DND-41 (cell line): Measurements from ENCODE around the gene TAF4.

ENCODE experiments used
- ATAC-seq: fragments of 200-7000 bp; cut with Tn5 transposase; 3 replicates; pipeline ENCODE4 v1.9.1; 2021; ENCODE audit warnings: low read depth; ENCODE audit not compliant: insufficient read depth
- DNase-seq: peaks from one replicate; pipeline ENCODE4 v3.0.0-alpha.2; 2020
- H2AFZ ChIP-seq: 2 replicates; pipeline ENCODE4 v1.6.0; 2012; ENCODE audit warnings: low read depth, low read length
- H3K27ac ChIP-seq: 2 replicates; pipeline ENCODE4 v1.5.1; 2012; ENCODE audit warnings: low read length, inconsistent platforms
- H3K27me3 ChIP-seq: fragments of 200-600 bp; sonication (generic); 2 replicates; pipeline ENCODE4 v1.6.0; 2012; ENCODE audit warnings: low read length, mild to moderate bottlenecking, inconsistent platforms; ENCODE audit not compliant: insufficient read depth, poor library complexity
- H3K36me3 ChIP-seq: 2 replicates; pipeline ENCODE4 v1.5.1; 2012; ENCODE audit warnings: low read length, inconsistent platforms; ENCODE audit not compliant: insufficient read depth
- H3K4me1 ChIP-seq: 2 replicates; pipeline ENCODE4 v1.5.1; 2012; ENCODE audit warnings: mild to moderate bottlenecking, low read length; ENCODE audit not compliant: insufficient read depth
- H3K4me2 ChIP-seq: 2 replicates; pipeline ENCODE4 v1.6.0; 2012; ENCODE audit warnings: mild to moderate bottlenecking, moderate library complexity, low read length, inconsistent platforms; ENCODE audit not compliant: insufficient read depth
- H3K4me3 ChIP-seq, 2 experiments: fragments of 200-600 bp in 1 of 2; shearing (Covaris generic) in 1 of 2; 2 replicates each; pipeline ENCODE4 v1.5.1; 2012 to 2016; ENCODE audit warnings: inconsistent platforms in 2 of 2, low read length in 2 of 2, mild to moderate bottlenecking in 2 of 2, low read depth in 1 of 2, moderate library complexity in 1 of 2
- H3K79me2 ChIP-seq: 2 replicates; pipeline ENCODE4 v1.6.0; 2012; ENCODE audit warnings: low read length, inconsistent platforms; ENCODE audit not compliant: insufficient read depth
- H3K9ac ChIP-seq: 2 replicates; pipeline ENCODE4 v1.6.0; 2012; ENCODE audit warnings: low read depth, mild to moderate bottlenecking, inconsistent platforms, low read length, moderate library complexity
- H3K9me3 ChIP-seq: 2 replicates; pipeline ENCODE4 v1.5.1; 2012; ENCODE audit warnings: low read length, moderate library complexity, mild to moderate bottlenecking, inconsistent platforms; ENCODE audit not compliant: insufficient read depth, severe bottlenecking
- H4K20me1 ChIP-seq: 2 replicates; pipeline ENCODE4 v1.6.0; 2012; ENCODE audit warnings: low read length; ENCODE audit not compliant: insufficient read depth
- CTCF ChIP-seq: IDR thresholded peaks from 2 replicates; pipeline ENCODE4 v1.5.1; 2012; ENCODE audit warnings: borderline replicate concordance, low read length, moderate library complexity, mild to moderate bottlenecking; ENCODE audit not compliant: poor library complexity, severe bottlenecking; ENCODE audit errors: extremely low read depth
- EZH2 ChIP-seq: IDR thresholded peaks from 3 replicates; pipeline ENCODE4 v1.6.1; 2012; ENCODE audit warnings: borderline replicate concordance, low read depth, mild to moderate bottlenecking, moderate library complexity, low read length, inconsistent platforms; ENCODE audit not compliant: severe bottlenecking

Gene TAF4

GRCh38 chr20:61929561-61929960 lies 136.1 kb downstream of the TAF4 start:
- Histone ChIP-seq H3K4me1 (no peaks in the 10 kb centered on the region), H3K9me3 (no peaks in the 10 kb centered on the region), H3K4me3 (no peak overlapping the region), H3K27ac (no peak overlapping the region), H2AFZ (no peak overlapping the region), H3K4me2 (no peak overlapping the region), H4K20me1 (peaks cover 11% of the 10 kb centered on the region; the same call in 1 of the 2 replicates), H3K9ac (no peak overlapping the region), H3K79me2 (no peaks in the 10 kb centered on the region), H3K36me3 (no peaks in the 10 kb centered on the region), H3K27me3 (no peaks in the 10 kb centered on the region)
- TF ChIP-seq CTCF (no peak), EZH2 (no peak)
- DNase-seq (no peak), ATAC-seq (no peak)

DNA sequence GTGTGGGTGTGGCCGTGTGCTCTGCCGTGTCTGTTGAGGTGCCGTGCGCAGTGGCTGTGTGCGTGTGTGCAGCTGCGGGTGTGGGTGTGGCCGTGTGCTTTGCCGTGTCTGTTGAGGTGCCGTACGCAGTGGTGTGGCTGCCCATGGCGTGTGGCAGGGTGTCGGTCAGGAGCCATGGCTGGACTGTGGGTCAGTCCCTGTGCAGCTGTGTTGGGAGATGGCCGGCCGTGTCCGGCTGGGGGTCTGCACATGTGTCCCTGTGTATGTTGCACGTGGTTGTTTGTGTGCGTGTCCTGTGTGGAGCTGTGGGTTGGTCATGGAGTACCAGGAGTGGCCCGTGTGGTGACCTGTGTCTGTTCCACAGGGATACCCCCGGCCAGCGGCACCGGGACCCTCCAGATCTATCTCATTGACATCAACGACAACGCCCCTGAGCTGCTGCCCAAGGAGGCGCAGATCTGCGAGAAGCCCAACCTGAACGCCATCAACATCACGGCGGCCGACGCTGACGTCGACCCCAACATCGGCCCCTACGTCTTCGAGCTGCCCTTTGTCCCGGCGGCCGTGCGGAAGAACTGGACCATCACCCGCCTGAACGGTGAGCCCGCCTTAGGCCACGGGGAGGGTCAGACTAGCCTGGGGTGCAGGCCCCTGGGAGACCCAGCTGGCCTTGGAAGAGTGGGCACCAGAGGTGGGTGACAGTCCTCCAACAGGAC lies 137.7 kb downstream of the TAF4 start:
- no peak for DNase-seq
- Histone ChIP-seq H3K4me2 (no peak overlapping the region), H3K27ac (no peak overlapping the region), H3K36me3 (no peaks in the 10 kb centered on the region), H3K4me1 (no peaks in the 10 kb centered on the region), H3K79me2 (no peaks in the 10 kb centered on the region), H3K9me3 (no peaks in the 10 kb centered on the region), H4K20me1 (peaks cover 11% of the 10 kb centered on the region; the same call in 1 of the 2 replicates), H2AFZ (no peak overlapping the region), H3K27me3 (no peaks in the 10 kb centered on the region), H3K4me3 (no peak overlapping the region), H3K9ac (no peak overlapping the region)
- TF ChIP-seq EZH2 (no peak), CTCF (no peak)
- ATAC-seq = no peak

DNA sequence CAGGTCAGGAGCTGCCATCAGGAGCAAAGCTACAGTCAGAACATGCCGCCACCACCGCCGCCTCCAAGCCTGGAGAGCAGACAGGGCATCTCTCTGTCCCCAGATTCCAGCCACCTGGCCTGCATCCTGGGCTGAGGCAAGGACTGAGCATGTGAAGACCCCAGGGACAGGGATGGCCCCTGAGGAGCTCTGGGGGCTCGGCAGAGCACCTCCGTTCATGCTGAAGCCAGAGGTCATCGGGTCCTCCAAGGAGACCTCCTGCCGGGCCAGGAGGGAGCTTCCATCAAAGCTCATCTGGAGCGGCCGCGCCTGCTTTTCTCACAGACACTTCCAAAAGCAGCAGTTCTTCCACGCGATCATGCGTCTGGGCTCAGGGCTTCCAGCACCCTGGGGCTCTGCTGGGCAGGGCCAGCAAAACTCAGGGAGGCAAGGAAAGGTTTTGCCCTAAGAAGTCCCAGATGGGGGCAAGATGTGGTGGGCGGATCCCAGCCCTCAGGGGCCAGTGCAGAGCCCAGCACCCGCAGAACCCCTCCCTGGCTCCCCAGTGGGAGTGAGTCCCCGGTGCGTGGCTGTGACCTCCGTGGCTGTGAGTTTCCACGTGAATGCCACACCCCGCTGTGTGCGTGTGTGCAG lies 138.4 kb downstream of the TAF4 start:
- H4K20me1 ChIP-seq = peaks cover 6% of the 10 kb centered on the region; the same call in 1 of the 2 replicates
- H3K27me3 ChIP-seq = no peaks in the 10 kb centered on the region
- H3K9me3 ChIP-seq = no peaks in the 10 kb centered on the region

More for the DNA sequence above, 138.4 kb downstream of the TAF4 start:
- no peak overlapping the region for H3K9ac ChIP-seq
- H3K4me3 ChIP-seq = no peak overlapping the region
- no peaks in the 10 kb centered on the region for H3K79me2 ChIP-seq
- TF ChIP-seq EZH2 = no peak
- no peak for TF ChIP-seq CTCF
- H3K36me3 ChIP-seq = no peaks in the 10 kb centered on the region
- no peak overlapping the region for H3K27ac ChIP-seq
- H2AFZ ChIP-seq = no peak overlapping the region
- no peak overlapping the region for H3K4me2 ChIP-seq
- ATAC-seq = no peak
- DNase-seq = no peak
- no peaks in the 10 kb centered on the region for H3K4me1 ChIP-seq
